ENCODE measurements around the gene DTX1. TPM values are rescaled to one million over a fixed set of nuclear protein-coding genes. Genes with fewer than 3 reads are reported as not detected.

The DTX1 gene
- total RNA-seq, 1 donor from 2014 or later, result 8.1 TPM

DNA sequence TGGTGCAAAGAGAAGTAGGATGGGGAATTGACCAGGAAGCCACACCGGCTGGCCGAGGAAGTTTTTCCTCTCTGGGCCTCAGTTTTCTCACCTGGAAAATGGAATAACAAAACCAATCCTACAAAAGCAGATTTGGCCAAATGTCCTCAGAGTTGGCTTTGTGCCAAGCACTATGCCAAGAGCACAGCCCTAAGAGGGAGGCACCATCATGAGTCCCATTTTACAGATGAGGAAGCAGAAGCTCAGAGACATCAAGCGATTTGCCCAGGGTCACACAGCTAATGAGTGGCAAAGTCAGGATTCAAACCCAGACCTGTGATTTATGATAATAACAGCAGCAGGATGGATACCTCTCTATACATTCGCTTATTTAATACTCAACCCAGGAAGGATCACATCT, 51.8 kb downstream of the DTX1 start:
- Mint-ChIP-seq H3K9me3 (no peaks in the 10 kb centered on the region), H3K36me3 (ENCODE audit: low read depth) (no peaks in the 10 kb centered on the region), H3K27me3 (ENCODE audit: low read depth) (peaks cover 45% of the 10 kb centered on the region), H3K4me1 (no peaks in the 10 kb centered on the region), H3K4me3 (no peak overlapping the region), H3K27ac (ENCODE audit: unreplicated experiment) (no peak overlapping the region)
- TF ChIP-seq, protein P1, sequence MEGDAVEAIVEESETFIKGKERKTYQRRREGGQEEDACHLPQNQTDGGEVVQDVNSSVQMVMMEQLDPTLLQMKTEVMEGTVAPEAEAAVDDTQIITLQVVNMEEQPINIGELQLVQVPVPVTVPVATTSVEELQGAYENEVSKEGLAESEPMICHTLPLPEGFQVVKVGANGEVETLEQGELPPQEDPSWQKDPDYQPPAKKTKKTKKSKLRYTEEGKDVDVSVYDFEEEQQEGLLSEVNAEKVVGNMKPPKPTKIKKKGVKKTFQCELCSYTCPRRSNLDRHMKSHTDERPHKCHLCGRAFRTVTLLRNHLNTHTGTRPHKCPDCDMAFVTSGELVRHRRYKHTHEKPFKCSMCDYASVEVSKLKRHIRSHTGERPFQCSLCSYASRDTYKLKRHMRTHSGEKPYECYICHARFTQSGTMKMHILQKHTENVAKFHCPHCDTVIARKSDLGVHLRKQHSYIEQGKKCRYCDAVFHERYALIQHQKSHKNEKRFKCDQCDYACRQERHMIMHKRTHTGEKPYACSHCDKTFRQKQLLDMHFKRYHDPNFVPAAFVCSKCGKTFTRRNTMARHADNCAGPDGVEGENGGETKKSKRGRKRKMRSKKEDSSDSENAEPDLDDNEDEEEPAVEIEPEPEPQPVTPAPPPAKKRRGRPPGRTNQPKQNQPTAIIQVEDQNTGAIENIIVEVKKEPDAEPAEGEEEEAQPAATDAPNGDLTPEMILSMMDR (conservative IDR thresholded peaks at IDR 0.05), result no peak
- no peak for DNase-seq (ENCODE audit: low read depth, low spot score)

DNA sequence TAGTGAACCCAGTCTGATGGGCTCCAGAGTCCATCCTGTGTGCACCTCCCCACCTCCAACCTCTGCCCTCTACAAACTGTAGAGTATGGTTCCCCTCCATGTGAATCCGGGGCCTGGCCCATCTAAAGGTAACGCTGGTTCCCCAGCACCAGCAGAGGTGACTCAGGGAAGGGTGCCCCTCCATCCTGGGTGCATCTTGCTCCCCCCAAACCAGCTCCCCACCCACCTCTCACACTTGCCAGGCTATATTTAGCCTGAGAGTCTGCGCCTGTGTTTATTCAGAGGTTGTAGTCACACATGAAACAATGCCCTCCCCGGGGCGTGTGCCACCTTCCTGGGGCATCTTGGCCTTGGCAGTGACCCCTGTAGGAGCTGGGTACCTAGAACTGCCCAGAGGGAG, 52.8 kb downstream of the DTX1 start:
- no peak for DNase-seq (ENCODE audit: low read depth, low spot score)
- TF ChIP-seq, protein P1 (conservative IDR thresholded peaks at IDR 0.05), result no peak
- Mint-ChIP-seq H3K27ac (ENCODE audit: unreplicated experiment) (no peak overlapping the region), H3K4me3 (no peak overlapping the region), H3K9me3 (no peaks in the 10 kb centered on the region), H3K4me1 (no peaks in the 10 kb centered on the region), H3K27me3 (ENCODE audit: low read depth) (peaks cover 36% of the 10 kb centered on the region), H3K36me3 (ENCODE audit: low read depth) (no peaks in the 10 kb centered on the region)

DNA sequence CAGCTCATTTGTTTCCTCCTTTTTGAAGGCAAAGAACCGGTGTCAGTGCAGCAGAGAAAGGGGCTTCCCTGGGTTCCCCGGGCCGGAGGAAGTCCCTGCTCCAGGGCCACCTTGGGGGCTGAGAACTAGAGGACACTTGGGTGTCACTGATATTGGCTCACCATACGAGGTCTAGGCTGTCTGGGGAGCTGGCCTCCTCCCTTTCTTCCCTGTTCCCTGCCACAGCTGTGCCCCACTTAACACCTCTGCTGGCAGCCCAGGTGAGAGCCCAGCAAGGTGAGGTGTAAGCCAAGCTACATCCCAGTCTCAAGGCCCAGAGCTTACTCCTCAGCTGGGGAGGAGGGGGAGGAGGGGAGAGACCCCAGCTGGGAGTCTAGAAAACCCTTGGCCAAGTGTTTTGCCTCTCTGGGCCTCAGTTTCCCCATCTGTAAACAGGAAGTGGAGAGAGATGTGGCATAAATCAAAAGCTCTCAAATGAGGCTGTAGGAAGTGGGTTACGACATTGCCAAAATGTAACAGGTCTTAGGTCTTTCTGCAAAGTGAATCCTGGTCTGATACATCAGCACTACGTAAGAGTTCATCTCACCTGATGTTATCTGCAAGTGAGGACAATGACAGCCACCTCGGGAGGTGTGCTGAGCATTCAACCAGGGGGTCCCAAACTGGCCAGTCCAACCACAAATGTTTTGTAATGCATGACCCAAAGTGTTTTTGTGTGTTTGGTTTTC, 53.5 kb downstream of the DTX1 start:
- Mint-ChIP-seq H3K36me3 (ENCODE audit: low read depth) (no peaks in the 10 kb centered on the region), H3K4me3 (no peak overlapping the region), H3K4me1 (no peaks in the 10 kb centered on the region), H3K27me3 (ENCODE audit: low read depth) (peaks cover 30% of the 10 kb centered on the region), H3K27ac (ENCODE audit: unreplicated experiment) (no peak overlapping the region), H3K9me3 (no peaks in the 10 kb centered on the region)
- TF ChIP-seq, protein P1 (conservative IDR thresholded peaks at IDR 0.05), result no peak
- no peak for DNase-seq (ENCODE audit: low read depth, low spot score)

DNA sequence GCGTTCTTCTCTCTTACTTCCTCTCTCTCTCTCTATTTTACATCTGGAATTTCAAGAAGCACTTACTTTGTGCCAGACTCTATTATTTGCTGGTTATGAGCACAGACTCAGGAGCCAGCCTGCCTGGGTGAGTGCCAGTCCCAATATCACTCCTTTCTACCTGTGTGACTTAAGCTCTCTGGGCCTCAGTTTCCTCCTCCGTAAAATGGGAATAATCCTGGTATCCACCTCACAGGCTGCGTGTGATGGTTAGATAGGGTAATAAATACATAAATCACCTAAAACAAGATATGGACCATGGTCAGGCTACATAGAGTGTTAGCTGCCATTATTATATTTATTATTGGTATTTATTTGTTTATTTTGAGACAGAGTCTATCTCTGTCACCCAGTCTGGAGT, 54.7 kb downstream of the DTX1 start:
- H3K9me3 Mint-ChIP-seq, result no peaks in the 10 kb centered on the region
- DNase-seq (ENCODE audit: low read depth, low spot score), result no peak
- no peaks in the 10 kb centered on the region for H3K4me1 Mint-ChIP-seq
- H3K4me3 Mint-ChIP-seq, result no peak overlapping the region
- H3K36me3 Mint-ChIP-seq (ENCODE audit: low read depth), result no peaks in the 10 kb centered on the region
- TF ChIP-seq, protein P1 (conservative IDR thresholded peaks at IDR 0.05), result no peak
- no peak overlapping the region for H3K27ac Mint-ChIP-seq (ENCODE audit: unreplicated experiment)
- peaks cover 20% of the 10 kb centered on the region for H3K27me3 Mint-ChIP-seq (ENCODE audit: low read depth)

DNA sequence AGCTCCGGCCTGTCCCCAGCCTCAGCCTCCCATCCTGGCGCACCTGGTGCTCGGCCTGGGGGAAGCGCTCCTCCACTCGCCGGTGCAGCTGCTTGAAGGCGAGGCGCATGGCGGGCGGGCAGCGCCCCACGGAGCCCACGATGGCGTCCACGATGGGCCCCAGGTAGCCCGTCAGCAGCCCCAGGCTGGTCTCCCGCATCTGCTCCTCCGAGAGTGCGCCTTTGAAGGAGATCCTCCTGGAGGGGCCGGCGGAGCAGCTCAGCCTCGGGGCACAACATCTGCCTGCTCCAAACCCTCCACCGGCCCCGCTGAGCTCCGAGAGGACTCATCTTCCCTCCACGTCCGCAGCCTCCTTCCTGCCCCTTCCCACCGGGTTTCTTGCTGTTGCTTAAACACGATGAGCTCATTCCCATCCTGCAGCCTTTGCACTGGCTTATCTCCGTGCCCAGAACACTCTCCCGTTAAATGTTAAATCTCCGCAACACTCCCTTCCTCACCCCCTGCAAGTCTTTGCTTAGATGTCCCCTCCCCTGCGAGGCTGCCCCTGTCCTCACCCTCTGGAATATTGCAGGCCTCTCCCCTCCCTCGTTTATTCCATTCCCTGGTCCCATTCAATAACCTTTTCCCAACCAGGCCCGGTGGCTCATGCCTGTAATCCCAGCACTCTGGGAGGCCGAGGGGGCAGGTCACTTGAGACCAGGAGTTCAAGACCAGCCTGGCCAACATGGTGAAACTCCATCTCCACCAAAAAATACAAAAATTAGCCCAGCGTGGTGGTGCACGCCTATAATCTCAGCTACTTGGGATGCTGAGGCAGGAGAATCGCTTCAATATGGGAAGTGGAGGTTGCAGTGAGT, 55.7 kb downstream of the DTX1 start:
- DNase-seq (ENCODE audit: low read depth, low spot score), result no peak
- Mint-ChIP-seq H3K36me3 (ENCODE audit: low read depth) (no peaks in the 10 kb centered on the region), H3K27ac (ENCODE audit: unreplicated experiment) (peak overlapping the region; percentile 35), H3K4me1 (no peaks in the 10 kb centered on the region), H3K9me3 (no peaks in the 10 kb centered on the region), H3K27me3 (ENCODE audit: low read depth) (peaks cover 16% of the 10 kb centered on the region), H3K4me3 (no peak overlapping the region)
- TF ChIP-seq, protein P1 (conservative IDR thresholded peaks at IDR 0.05), result no peak

Data from neural crest cell (in vitro differentiated cells).